Gastrocnemius medialis (tissue), 4 donors: ENCODE data around the gene NUDT12.

Source experiments
- CTCF ChIP-seq, 5 experiments: fragments of 450-650 bp in 3 of 5; fragments of 200-600 bp in 2 of 5; sonication (generic) in 2 of 5; IDR thresholded peaks in 4 of 5; conservative IDR thresholded peaks in 1 of 5; 1 replicate in 4 of 5; 2 replicates in 1 of 5; pipeline ENCODE4 v1.5.1; 2016 to 2019; ENCODE audit warnings: antibody characterized with exemption in 5 of 5, mild to moderate bottlenecking in 3 of 5, moderate library complexity in 3 of 5
- POLR2A ChIP-seq, 2 donors: fragments of 450-650 bp; IDR thresholded peaks; one replicate each; pipeline ENCODE4 v1.6.1; 2017; ENCODE audit warnings: antibody characterized with exemption in 2 of 2, mild to moderate bottlenecking in 2 of 2, moderate library complexity in 2 of 2

GRCh38 chr5:103605277-103605676, 42.7 kb upstream of the NUDT12 start:
- TF ChIP-seq CTCF (IDR thresholded peaks at IDR 0.05 in 4 of 5, conservative IDR thresholded peaks at IDR 0.05 in 1 of 5) (no peak), POLR2A (IDR thresholded peaks at IDR 0.05) (no peak)
